DMS 273 (cell line): ENCODE results near the gene ADCY2.
A peak's percentile ranks its signal among the peaks of the same experiment; 100 is the strongest.

Experiments used
- DNase-seq: peaks from one replicate; lab custom pipeline; 2025; ENCODE audit not compliant: unreplicated experiment; lab: John Stamatoyannopoulos, UW

Gene ADCY2

DNA sequence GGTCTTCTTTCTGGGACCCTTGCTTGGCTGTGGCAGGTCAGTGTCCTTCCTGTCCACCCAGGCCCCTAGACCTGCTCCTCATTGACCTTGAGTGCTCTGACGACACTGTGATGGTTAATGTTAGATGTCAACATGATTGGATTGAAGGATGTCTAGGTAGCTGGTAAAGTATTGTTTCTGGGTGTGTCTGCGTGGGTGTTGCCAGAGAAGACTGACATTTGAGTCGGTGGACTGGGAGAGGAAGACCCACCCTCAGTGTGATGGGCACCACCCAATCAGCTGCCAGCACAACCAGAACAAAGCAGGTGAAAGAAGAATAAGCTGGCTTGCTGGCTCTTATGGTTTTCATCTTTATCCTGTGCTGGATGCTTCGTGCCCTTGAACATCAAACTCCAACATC is 380.5 kb downstream of the ADCY2 start:
- no peak for DNase-seq

DNA sequence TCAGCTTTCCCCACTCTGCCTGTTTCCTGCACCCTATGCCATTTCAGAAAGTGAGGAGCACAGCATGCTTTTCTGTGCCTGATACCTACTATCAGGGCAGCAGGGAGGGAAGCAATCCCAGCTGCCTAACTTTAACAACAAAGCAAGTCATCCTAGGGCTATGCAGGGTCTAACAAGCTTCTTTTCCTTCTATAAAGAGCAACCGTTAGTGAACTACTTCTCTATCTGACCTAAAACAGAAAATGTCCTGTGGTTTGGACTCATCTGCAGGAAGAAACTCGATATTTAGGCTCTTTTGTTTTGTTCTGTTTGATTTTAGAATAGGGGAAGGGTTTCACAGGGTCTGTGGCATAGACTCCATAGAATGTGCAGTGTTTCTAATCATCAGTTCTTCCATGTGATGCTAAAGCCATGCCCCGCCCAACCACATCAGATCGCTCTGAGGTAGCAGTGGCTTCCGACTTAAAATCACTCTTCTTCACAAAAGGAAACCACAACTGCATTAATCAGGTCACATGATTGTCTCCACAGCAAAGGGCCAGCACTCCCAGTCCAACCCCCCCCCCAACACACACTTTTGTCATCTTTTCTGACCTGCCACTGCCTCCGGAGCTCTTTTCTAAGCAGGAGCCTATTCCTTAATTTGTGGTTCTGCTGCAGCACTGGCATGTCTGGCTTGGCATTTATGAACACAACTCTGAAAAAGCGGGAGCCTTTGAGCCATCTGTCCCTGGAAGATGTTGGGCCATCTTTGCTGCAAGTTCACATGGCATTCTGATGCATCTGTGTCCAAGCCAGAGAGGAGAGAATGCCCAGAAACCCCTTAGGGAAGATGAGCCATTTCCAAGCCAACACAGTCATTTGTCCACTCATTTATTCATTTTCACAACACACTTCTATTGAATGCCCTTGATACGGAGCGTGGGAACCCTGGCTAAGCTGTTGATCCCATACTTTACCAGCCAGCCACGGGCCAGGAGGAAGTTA is 383.4 kb downstream of the ADCY2 start:
- DNase-seq = no peak

DNA sequence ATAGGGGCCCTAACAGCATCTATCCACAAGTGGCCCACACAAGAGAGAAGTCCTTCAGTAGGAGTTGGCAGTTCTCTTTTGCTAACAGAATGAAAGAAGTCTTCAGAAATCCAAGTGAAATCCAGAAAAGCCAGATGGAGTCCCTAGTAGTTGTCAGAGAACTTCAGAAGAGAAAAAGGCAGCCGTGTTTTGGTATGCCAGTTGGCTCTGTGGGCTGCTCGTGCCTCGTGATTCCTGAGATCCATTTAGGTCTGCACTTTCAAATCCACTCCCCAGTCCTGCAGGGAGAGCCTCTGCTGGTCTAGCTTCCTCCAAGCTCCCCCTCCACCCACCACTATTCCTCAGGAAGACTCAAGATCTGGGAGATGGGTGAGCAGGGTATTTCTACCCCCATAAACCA is 386.0 kb downstream of the ADCY2 start:
- no peak for DNase-seq

DNA sequence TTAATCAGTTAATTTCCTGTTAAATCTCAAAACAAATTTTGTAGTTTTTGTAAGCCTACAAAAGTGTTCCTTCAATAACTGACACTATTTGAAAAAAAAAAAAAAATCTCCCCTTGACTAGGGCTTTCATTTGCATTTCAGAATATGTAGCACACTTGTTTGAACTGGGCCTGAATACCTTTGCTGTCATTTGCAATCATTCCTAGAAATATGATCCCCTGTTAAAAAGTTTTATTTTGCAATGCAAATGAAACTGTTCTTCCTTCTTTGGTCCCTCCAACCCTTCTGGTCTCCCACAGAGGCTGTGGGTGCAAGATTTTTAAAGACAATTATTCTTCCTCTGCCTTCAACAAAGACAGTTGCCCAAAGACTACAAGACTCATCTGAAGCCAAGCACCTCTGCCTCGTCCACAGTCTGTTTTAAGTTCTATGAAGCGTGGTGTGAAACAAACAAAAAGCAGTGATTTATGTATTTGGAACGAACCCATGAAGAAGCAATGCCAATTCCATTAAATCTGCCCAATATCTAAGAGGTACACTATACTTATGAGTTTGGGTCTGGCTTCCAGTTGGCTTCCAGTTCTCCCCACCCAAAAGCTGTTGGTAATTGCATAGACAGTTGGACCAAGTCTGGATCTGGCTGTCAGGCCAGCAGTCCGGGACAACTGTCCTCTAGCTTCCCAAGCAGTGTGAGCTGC is 388.9 kb downstream of the ADCY2 start:
- DNase-seq = no peak

DNA sequence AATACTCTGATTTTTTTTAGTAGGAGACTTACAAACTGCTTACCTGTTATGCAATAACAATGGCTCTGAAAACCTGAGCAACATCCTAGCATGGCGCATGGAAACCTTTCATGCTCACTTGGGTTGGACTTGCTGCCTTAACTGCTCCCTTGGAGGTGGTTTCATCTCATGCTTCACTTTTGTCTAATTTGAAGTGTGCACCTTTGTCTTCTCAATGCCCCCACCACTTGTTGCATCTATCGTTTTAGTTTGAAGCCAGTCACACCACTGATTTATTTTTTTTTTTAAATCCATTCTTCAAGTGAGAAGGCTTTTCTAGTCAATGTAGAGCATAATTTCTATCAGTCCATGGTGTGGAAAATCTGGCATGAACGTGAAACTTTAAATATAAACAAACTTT is 391.8 kb downstream of the ADCY2 start:
- DNase-seq = no peak

DNA sequence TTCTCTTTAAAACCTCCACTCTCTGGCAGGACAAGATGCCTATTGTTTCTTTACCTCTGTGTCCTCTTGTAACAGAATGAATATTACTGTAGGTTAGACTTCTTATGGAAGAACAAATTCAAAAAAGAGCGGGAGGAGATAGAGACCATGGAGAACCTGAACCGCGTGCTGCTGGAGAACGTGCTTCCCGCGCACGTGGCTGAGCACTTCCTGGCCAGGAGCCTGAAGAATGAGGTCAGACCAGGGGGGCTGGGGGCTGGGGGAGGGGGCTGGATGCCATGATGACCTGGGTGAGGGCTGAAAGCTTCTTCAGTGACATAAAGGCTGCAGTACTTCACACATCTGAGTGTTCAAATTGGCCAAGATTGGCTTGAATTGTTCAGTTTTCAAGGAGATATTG is 393.6 kb downstream of the ADCY2 start:
- no peak for DNase-seq

DNA sequence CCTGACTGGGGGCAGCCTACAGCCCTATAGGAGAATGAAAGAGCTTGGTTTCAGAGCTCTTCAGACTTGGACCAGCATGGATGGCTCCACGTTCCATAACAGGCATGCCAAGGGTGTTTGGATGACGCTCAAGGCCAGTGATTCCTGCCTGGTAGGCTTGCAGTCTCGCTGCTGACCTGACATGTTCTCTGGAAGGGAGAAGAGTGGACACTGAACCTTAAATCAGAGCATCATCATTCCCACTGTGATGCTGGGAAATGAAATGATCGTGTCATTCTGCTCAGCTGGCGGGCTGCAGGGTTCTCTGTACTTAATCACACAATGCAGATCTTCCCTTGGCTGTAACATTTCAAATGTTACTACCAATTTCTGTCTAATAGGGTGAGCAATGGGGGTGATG is 398.0 kb downstream of the ADCY2 start:
- no peak for DNase-seq

DNA sequence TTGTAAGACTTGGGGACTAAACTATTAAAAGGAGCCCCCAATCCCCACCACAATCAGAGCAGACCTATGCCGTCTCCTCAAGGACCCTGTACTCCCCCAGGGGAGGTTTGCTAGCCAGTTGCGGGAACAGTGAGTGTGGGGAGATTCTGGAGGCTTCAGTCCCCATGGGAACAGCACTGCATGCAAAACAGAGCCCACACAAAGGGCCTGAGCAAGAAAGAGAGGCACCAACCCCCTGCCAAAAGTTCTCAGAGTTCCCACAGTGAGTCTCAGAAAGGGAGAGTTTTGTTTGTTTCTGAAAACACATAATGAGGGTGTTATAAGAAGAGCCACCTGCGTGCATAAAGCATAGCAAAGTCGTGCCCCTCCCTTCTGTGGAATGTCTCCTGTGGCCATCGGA is 398.4 kb downstream of the ADCY2 start:
- DNase-seq = no peak

DNA sequence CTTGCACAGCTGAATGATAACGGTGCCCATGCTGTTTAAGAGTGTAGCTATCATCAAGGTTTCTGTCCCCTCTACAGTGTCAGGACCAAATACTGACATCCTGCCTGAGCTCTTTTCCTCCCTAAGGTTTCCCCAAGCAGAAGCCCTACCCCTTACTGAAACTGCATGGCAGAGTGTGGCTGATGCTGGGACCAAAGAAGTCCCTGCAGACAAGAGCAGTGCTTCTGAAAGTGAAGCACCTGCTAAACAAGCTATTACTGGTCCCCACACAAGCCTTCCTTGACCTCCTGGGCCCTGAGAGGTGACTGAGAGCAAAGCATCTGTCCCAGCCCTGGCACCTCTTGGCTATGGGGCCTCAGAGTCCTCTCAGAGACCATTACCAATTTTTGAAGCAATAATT is 398.9 kb downstream of the ADCY2 start:
- no peak for DNase-seq

DNA sequence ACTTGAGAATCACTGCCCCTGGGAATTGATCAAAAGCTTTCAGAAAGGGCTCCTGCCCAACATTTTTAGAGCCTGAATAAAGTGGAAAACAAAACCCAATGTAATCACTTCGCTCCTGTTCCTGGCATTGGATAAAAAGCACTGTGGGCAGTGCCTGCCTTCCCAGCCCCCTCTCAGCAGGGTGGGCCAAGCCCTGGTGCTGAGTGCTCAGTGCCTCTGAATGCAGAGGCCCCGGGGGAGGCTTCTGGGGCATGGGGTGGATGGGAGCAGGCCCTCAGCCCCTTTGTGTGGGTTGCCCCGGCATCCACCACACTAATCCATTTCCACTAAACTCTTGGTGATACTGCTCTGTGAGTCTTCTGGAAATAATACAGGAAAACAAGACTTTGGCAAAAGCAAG is 399.4 kb downstream of the ADCY2 start:
- DNase-seq = no peak

DNA sequence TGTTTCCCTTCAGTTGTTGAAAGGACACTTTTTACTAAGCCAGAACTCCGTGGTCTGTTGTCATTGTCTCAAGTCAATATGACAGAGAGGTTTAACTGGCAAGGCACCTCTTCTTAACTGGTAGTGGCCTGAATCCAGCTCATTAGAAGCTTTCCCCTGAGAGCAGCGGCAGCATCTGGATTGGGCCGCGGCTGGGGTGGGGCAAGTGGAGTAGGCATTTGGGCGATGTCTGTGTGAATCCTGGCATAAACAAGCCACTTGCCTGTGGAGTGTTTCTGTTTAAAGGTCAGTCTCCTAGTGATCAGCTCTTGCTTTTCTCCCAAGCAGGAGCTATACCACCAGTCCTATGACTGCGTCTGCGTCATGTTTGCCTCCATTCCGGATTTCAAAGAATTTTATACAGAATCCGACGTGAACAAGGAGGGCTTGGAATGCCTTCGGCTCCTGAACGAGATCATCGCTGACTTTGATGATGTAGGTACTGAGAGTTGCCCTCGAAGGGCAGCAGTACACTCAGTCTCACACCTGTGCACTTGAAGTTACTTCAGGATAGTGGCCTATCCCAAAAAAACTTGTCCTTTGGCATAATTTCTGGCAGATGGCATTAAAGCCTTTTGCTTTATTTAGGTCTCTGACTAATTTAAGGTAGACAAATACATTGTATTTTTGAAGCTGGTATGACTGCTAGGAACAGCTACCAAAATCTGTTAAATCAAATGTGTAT is 406.1 kb downstream of the ADCY2 start:
- peak; percentile 51 for DNase-seq

DNA sequence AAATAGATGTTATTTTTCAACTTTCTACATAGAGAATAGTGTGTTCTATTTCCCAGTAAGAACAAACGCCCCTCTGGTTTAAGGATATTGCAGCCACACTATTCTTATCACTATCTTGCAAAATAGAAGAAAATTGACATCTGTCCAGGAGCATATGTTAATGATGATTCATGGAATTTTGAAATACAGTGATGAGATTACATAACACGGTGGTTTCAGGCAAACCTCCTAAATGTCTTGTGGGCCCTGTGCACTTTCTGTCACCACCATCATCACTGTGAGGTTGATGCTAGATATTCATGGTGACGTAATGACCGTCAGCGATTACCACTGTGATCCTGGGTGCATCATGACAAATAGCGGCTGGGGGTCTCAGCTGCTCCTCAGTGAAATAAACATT is 406.9 kb downstream of the ADCY2 start:
- DNase-seq = peak; percentile 9

DNA sequence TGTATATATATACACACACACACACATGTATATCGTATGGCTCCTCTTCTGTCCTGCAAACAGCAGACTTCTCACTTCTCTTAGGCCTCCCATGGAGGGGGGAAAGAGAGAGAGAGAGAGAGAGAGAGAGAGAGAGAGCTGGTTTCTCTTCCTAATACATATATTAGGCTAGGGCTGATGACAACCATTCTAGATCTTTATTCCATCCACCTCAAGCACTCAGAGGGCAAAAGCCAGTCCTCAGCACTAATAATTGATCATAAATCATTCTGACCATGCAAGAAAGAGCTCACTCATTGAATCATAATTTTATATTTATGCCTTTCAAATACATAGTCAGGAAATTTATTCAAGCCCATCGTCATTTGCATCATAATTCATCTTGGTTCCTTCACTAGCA is 408.0 kb downstream of the ADCY2 start:
- no peak for DNase-seq

DNA sequence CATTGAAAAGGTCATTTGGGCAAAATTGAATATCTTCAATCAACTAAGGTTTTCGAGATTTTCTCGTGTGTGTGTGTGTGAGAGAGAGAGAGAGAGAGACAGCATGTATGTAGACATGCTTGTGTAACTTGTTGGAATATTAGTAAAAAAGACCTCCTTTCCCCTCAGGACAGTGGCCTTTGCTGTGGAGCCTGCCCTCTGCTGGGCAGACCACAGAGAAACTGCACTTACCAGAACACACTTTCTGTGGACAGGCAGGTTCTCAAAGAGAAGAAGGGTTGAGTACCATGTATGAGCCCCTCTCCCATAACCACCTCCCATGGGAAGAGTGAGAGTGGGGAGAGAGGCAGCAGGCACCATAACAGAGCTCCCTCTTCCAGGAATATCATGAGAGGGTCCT is 409.4 kb downstream of the ADCY2 start:
- DNase-seq = peak; percentile 13

DNA sequence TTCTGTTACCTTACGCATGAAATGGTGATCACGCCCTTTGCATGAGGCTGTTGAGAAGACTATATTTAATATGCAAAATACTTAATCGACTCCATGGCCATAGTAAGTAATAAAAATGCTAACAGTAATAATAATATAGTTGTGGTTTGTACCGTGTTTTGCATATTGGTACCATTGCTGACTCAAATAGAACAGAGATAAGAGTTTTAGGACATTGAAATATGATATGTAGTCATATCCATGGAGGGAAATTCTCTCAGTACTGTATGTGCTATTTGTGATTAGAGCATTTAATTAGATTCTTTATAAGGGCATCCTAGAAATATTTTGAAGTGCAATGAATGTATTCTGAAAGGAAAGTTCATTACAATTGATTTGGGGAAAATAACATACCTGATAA is 413.1 kb downstream of the ADCY2 start:
- DNase-seq = no peak

DNA sequence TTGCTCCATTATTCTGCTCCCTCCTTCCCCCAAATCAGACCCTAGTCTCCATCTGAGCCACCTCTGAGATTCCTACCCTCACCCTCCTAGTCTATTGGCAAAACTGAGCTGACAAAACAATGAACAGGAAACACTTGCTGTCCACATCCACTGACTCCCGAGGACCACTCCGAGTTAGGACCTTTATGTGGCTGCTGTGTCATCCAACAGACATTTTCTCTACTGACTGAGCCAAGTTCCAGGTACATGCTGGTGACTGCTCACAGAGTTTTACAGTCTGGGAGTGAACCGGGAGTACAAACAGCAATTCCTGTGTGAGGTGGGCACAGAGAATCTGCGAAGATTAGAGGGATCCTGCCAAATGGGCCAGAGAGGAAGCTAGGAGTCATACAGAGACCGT is 415.8 kb downstream of the ADCY2 start:
- no peak for DNase-seq

DNA sequence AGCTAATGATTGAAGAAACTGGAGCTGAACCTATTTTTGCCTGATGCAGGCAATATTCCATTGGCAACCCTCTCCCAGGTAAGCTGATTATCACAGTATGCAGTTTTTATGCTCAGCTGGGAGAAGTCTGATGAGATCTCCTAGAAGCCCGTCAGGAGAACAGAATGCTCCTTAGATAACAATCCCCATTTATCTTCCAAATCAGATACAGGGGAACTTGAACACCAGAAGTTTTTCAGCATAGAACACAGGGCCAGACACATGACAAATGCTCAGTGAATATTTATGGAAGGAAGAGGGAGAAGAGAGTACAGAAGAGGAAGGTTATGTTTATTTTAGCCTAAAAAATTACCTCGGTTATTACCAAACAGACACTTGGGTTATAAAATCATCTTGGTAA is 417.1 kb downstream of the ADCY2 start:
- DNase-seq = no peak

DNA sequence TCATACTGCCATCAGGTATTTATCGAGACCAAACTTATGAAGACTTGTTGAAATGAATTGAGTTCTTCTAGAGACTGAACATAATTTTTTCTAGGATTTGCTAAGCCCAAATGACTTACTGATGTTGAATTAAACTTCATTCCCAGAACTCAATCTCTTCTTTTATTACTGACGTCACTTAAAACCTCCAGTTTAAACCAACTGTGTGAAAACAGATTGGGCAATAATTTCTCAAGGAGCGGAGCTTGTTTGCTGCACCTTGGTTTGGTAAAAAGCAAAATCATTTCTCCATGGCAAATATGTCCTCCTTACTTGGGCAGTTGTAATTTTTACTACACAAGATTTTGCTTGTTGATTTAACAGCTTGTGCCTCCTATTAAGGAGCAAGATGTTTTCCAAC is 417.6 kb downstream of the ADCY2 start:
- DNase-seq = no peak

DNA sequence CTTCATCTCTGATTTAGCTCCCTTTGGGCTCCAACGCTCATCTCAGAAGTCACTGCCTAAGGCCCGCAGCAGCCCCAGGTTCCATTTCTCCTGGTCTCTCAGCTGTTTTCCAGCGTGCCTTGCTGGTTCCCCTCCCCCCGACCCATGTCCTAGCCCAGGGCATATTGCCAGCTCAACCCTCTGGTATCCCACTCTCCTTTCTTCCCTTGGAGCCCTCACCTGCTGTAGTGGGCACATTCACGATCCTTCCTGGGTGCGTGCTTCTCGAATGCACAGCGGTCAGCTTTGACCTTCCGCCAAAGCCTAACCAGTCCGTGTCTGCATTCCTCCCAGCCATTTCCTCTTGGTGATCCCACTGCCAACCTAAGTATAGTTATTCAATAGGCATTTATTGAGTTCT is 418.9 kb downstream of the ADCY2 start:
- DNase-seq = no peak

DNA sequence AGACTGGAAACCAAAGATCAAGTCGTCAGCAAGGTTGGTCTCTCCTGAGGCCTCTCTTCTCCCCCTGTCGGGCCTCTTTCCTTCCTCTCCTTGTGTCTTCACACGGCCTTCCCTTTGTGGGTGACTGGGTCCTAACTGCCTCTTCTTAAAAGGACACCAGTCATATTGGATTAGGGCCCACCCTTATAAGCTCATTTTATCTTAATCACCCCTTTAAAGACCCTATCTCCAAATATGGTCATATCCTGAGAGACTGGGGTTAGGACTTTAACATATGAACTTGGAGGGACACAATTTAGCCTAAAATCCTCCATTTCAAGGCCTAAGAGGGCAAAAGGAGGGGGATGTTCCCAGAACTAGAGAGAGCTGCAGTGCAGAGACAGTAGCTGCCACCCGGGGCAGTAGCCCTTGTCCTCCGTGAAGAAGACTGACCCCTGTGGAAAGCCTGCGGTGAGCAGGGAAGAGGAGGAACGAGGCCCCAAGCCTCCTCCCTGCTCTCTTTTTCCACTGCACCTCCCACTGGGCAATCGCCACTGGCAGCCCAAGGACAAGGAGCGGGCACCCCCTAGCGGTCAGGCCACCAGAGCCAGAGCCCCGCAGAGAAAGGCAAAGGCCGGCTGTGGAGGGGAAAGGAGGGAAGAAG is 420.1 kb downstream of the ADCY2 start:
- DNase-seq = peak; percentile 87

DNA sequence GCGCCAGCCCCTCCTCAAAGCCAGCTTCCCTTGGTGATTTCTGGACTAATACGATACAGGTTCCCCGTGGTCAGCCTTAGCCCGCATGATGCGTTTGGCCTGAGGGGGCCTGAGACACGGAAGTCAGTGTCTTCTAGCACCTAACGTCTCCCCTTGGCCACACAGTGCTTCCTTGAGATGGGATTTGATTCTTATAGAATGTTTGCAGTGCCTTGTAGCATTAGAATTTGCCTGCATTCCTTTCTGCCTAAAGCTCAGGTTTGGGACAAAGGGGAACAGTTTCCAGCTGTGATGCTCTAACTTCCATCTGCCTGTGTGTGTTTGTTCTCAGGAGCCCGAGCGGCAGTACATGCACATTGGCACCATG is 420.6 kb downstream of the ADCY2 start:
- no peak for DNase-seq
